ENCODE data around the gene ETV7. TPM values are rescaled to one million over a fixed set of nuclear protein-coding genes. Genes with fewer than 3 reads are reported as not detected.
A peak's percentile ranks its signal among the peaks of the same experiment; 100 is the strongest.

Gene ETV7
- total RNA-seq, 1 donor from 2014 or later: not detected

DNA sequence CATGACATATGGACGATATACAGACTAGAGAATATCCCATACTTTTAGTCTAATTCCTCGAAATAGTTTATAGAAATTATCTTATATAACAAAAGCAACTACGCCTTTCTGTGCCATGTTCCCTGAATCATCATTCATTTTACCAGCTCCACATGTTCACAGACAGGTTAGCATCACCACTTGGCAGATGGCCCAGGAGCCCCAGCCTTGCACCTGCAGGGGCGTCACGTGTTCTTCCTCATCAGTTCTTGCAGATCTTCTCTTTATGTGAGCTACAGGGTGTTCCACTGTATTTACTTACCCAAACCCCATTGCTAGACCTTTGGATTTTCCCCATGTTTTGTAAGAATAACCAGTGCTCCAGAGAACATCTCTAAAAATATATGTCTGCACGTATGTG, 38.2 kb downstream of the ETV7 start:
- DNase-seq: no peak
- no peak overlapping the region for H3K27ac Mint-ChIP-seq (ENCODE audit: unreplicated experiment)
- H3K36me3 Mint-ChIP-seq (ENCODE audit: unreplicated experiment): peaks cover 7% of the 10 kb centered on the region
- TF ChIP-seq, protein P1, sequence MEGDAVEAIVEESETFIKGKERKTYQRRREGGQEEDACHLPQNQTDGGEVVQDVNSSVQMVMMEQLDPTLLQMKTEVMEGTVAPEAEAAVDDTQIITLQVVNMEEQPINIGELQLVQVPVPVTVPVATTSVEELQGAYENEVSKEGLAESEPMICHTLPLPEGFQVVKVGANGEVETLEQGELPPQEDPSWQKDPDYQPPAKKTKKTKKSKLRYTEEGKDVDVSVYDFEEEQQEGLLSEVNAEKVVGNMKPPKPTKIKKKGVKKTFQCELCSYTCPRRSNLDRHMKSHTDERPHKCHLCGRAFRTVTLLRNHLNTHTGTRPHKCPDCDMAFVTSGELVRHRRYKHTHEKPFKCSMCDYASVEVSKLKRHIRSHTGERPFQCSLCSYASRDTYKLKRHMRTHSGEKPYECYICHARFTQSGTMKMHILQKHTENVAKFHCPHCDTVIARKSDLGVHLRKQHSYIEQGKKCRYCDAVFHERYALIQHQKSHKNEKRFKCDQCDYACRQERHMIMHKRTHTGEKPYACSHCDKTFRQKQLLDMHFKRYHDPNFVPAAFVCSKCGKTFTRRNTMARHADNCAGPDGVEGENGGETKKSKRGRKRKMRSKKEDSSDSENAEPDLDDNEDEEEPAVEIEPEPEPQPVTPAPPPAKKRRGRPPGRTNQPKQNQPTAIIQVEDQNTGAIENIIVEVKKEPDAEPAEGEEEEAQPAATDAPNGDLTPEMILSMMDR (IDR thresholded peaks at IDR 0.05; ENCODE audit: partially characterized antibody, unreplicated experiment): no peak
- H3K4me3 Mint-ChIP-seq (ENCODE audit: unreplicated experiment): no peak overlapping the region
- H3K27me3 Mint-ChIP-seq (ENCODE audit: unreplicated experiment): peaks cover 6% of the 10 kb centered on the region
- peaks cover 4% of the 10 kb centered on the region for H3K9me3 Mint-ChIP-seq (ENCODE audit: unreplicated experiment)
- H3K4me1 Mint-ChIP-seq (ENCODE audit: low read depth, unreplicated experiment): peaks cover 10% of the 10 kb centered on the region

DNA sequence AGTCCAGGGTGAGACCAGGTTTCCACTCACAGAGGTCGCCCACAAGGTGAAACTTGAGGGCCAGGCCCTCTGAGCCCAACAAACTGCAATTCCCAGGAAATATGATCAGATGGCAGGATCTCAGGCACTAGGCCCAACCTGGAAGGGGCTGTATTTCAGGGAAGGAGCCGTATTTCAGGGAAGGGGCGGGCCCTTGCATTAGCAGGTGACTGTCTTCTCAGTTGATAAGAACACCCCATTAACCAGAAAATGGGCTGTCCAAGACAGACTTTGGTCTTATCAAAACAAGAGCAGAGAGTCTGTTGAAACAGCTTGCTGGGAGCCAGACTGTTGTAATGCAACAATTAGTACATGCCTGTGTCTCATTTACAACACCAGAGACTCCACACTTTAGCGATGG, 39.8 kb downstream of the ETV7 start:
- no peaks in the 10 kb centered on the region for H3K36me3 Mint-ChIP-seq (ENCODE audit: unreplicated experiment)
- no peak overlapping the region for H3K4me3 Mint-ChIP-seq (ENCODE audit: unreplicated experiment)
- peaks cover 2% of the 10 kb centered on the region for H3K27me3 Mint-ChIP-seq (ENCODE audit: unreplicated experiment)
- TF ChIP-seq, protein P1 (IDR thresholded peaks at IDR 0.05; ENCODE audit: partially characterized antibody, unreplicated experiment): no peak
- no peak for DNase-seq
- no peak overlapping the region for H3K27ac Mint-ChIP-seq (ENCODE audit: unreplicated experiment)
- no peaks in the 10 kb centered on the region for H3K9me3 Mint-ChIP-seq (ENCODE audit: unreplicated experiment)
- peaks cover 10% of the 10 kb centered on the region for H3K4me1 Mint-ChIP-seq (ENCODE audit: low read depth, unreplicated experiment)

GRCh38 chr6:36346486-36347273, 40.8 kb downstream of the ETV7 start:
- TF ChIP-seq, protein P1 (IDR thresholded peaks at IDR 0.05; ENCODE audit: partially characterized antibody, unreplicated experiment): no peak
- Mint-ChIP-seq H3K9me3 (ENCODE audit: unreplicated experiment) (no peaks in the 10 kb centered on the region), H3K4me3 (ENCODE audit: unreplicated experiment) (peak overlapping the region; percentile 30), H3K27ac (ENCODE audit: unreplicated experiment) (no peak overlapping the region), H3K36me3 (ENCODE audit: unreplicated experiment) (no peaks in the 10 kb centered on the region), H3K4me1 (ENCODE audit: low read depth, unreplicated experiment) (peaks cover 10% of the 10 kb centered on the region), H3K27me3 (ENCODE audit: unreplicated experiment) (peaks cover 2% of the 10 kb centered on the region)
- no peak for DNase-seq

DNA sequence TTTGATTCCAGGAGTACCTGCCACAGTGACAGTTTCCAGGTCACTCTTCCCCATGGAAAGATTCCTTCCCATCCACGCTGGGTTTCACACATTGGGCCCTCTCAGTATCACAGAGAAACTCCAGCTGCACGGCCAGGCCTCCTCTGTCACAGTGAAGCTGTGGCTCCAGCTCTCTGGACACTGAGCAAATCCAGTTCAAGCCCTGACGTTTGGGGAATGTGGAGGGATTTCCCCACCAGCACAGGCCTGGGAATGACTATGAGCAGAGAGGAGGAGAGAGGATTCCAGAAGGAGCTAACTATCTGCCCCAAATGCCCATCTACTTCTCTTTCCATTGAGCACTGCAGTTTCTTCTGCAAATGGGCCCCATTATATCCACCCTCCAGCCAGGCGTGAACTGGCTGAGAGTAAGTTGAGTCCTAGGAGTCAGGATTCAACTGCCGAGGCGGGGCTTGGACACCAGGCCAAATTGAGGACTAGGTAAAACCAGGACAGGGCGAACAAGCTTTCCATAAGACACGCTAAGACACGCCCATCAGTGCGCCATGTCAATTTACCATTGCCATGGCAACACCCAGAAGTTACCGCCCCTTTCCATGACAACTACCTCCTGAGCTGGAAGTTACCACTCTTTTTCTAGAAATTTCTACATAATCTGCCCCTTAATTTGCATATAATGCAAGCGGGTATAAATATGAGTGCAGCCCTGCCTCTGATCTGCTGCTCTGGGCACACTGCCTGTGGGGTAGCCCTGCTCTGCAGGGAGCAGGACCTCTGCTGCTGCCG, 41.6 kb downstream of the ETV7 start:
- TF ChIP-seq, protein P1 (IDR thresholded peaks at IDR 0.05; ENCODE audit: partially characterized antibody, unreplicated experiment): no peak
- no peaks in the 10 kb centered on the region for H3K9me3 Mint-ChIP-seq (ENCODE audit: unreplicated experiment)
- DNase-seq: no peak
- H3K4me1 Mint-ChIP-seq (ENCODE audit: low read depth, unreplicated experiment): peaks cover 9% of the 10 kb centered on the region
- H3K27me3 Mint-ChIP-seq (ENCODE audit: unreplicated experiment): peaks cover 2% of the 10 kb centered on the region
- H3K4me3 Mint-ChIP-seq (ENCODE audit: unreplicated experiment): no peak overlapping the region
- no peaks in the 10 kb centered on the region for H3K36me3 Mint-ChIP-seq (ENCODE audit: unreplicated experiment)
- H3K27ac Mint-ChIP-seq (ENCODE audit: unreplicated experiment): no peak overlapping the region

Data from glutamatergic neuron (in vitro differentiated cells).